SK-N-SH (cell line): Measurements from ENCODE around the gene CERKL. TPM values are rescaled to one million over a fixed set of nuclear protein-coding genes. Genes with fewer than 3 reads are reported as not detected.

Experiments
- CTCF ChIA-PET: fragments of 300-600, 350-600 bp; formaldehyde crosslinking; extraction: SDS; loops from one replicate; lab custom pipeline; 2021; lab: Yijun Ruan, JAX
- POLR2A ChIA-PET: fragments of 350-600 bp; sonication (Branson Sonifier 250); formaldehyde crosslinking; extraction: SDS; loops from one replicate; lab custom pipeline; 2020; ENCODE audit warnings: antibody characterized with exemption, inconsistent platforms; lab: Yijun Ruan, JAX
- DNase-seq: peaks from one replicate; pipeline ENCODE4 v3.0.0; 2012
- H2AFZ ChIP-seq: fragments of 200-600 bp; sonication (generic); 2 replicates; pipeline ENCODE4 v1.8.1; 2016; ENCODE audit warnings: antibody characterized with exemption, mild to moderate bottlenecking, low read depth
- H3F3A ChIP-seq: fragments of 200-600 bp; sonication (generic); replicated peaks from 2 replicates; pipeline ENCODE3; 2016; ENCODE audit warnings: antibody characterized with exemption, mild to moderate bottlenecking; ENCODE audit not compliant: insufficient read depth
- H3K27ac ChIP-seq, 2 experiments: fragments of 200-500 bp in 1 of 2; fragments of 200-600 bp in 1 of 2; sonication (Bioruptor generic) in 1 of 2; sonication (generic), shearing (Covaris generic) in 1 of 2; 2 replicates each; pipeline versions ENCODE4 v1.5.1 to v1.6.1; 2014 to 2016; ENCODE audit warnings: low read depth in 2 of 2, inconsistent platforms in 1 of 2, low read length in 1 of 2, mild to moderate bottlenecking in 1 of 2, mixed read lengths in 1 of 2
- H3K27me3 ChIP-seq: fragments of 200-600 bp; sonication (generic), shearing (Covaris generic); 2 replicates; pipeline ENCODE4 v1.6.1; 2016; ENCODE audit warnings: mixed run types; ENCODE audit not compliant: insufficient read depth
- H3K36me3 ChIP-seq, 2 experiments: fragments of 200-500 bp in 1 of 2; fragments of 200-600 bp in 1 of 2; sonication (Bioruptor generic) in 1 of 2; sonication (generic) in 1 of 2; replicated peaks in 1 of 2; 2 replicates each; pipeline versions ENCODE3 to v1.5.1; 2014 to 2016; ENCODE audit warnings: low read length in 1 of 2, mild to moderate bottlenecking in 1 of 2; ENCODE audit not compliant: insufficient read depth in 2 of 2, control insufficient read depth in 1 of 2
- H3K4me1 ChIP-seq, 2 experiments: fragments of 200-500 bp in 1 of 2; fragments of 200-600 bp in 1 of 2; sonication (Bioruptor generic) in 1 of 2; sonication (generic), shearing (Covaris generic) in 1 of 2; 2 replicates each; pipeline versions ENCODE4 v1.5.1 to v1.6.1; 2014 to 2016; ENCODE audit warnings: low read depth in 1 of 2, low read length in 1 of 2, mixed run types in 1 of 2; ENCODE audit not compliant: insufficient read depth in 2 of 2, control insufficient read depth in 1 of 2
- H3K4me2 ChIP-seq: fragments of 200-600 bp; sonication (generic), shearing (Covaris generic); 2 replicates; pipeline ENCODE4 v1.6.1; 2017; ENCODE audit warnings: mixed run types
- H3K4me3 ChIP-seq, 2 experiments: fragments of 200-500 bp in 1 of 2; fragments of 200-600 bp in 1 of 2; sonication (Bioruptor generic) in 1 of 2; sonication (generic), shearing (Covaris generic) in 1 of 2; 2 replicates each; pipeline versions ENCODE4 v1.5.1 to v1.8.1; 2014 to 2016; ENCODE audit warnings: low read depth in 2 of 2, inconsistent platforms in 1 of 2, low read length in 1 of 2, mild to moderate bottlenecking in 1 of 2, mixed read lengths in 1 of 2, moderate library complexity in 1 of 2
- H3K79me2 ChIP-seq: fragments of 200-600 bp; sonication (generic); 2 replicates; pipeline ENCODE4 v1.8.1; 2017; ENCODE audit warnings: mild to moderate bottlenecking; ENCODE audit not compliant: insufficient read depth
- H3K9ac ChIP-seq: fragments of 200-600 bp; sonication (generic); 2 replicates; pipeline ENCODE4 v1.6.1; 2017; ENCODE audit warnings: mixed run types
- H3K9me2 ChIP-seq: fragments of 200-600 bp; sonication (generic); 2 replicates; pipeline ENCODE4 v1.6.1; 2017; ENCODE audit warnings: mixed run types
- H3K9me3 ChIP-seq: fragments of 200-600 bp; sonication (generic); 2 replicates; pipeline ENCODE4 v1.6.1; 2017; ENCODE audit warnings: mixed run types, mild to moderate bottlenecking, moderate library complexity
- H4K20me1 ChIP-seq: fragments of 200-600 bp; sonication (generic); 2 replicates; pipeline ENCODE4 v1.6.1; 2017; ENCODE audit warnings: mild to moderate bottlenecking, mixed run types; ENCODE audit not compliant: insufficient read depth
- CHD2 ChIP-seq: fragments of 150-350 bp; IDR thresholded peaks from 2 replicates; pipeline ENCODE4 v1.6.1; 2018; ENCODE audit warnings: low read length; ENCODE audit not compliant: partially characterized antibody
- FOXJ3 ChIP-seq: sonication (generic); formaldehyde crosslinking; IDR thresholded peaks from 2 replicates; pipeline ENCODE4 v1.5.1; 2020; ENCODE audit warnings: mild to moderate bottlenecking, missing genetic modification reagents
- GABPA ChIP-seq: IDR thresholded peaks from 2 replicates; pipeline ENCODE4 v1.4.0; 2012; ENCODE audit warnings: low read depth, mild to moderate bottlenecking
- GATA2 ChIP-seq: sonication (generic); formaldehyde crosslinking; IDR thresholded peaks from 2 replicates; pipeline ENCODE4 v1.5.0; 2020; ENCODE audit warnings: mild to moderate bottlenecking, missing genetic modification reagents
- JUND ChIP-seq: IDR thresholded peaks from 2 replicates; pipeline ENCODE4 v1.4.0; 2012
- MXI1 ChIP-seq: IDR thresholded peaks from 2 replicates; pipeline ENCODE4 v1.6.1; 2012; ENCODE audit warnings: mild to moderate bottlenecking, low read depth, low read length, improper control_type of control experiment
- NFIC ChIP-seq: IDR thresholded peaks from 2 replicates; pipeline ENCODE4 v1.4.0; 2012; ENCODE audit warnings: borderline replicate concordance
- NRF1 ChIP-seq: IDR thresholded peaks from 2 replicates; pipeline ENCODE4 v1.6.1; 2012; ENCODE audit warnings: low read depth, mild to moderate bottlenecking, low read length
- PBX3 ChIP-seq: IDR thresholded peaks from 2 replicates; pipeline ENCODE4; 2012
- POLR2AphosphoS5 ChIP-seq: IDR thresholded peaks from 2 replicates; pipeline ENCODE4 v1.6.1; 2012; ENCODE audit warnings: low read depth, low read length
- REST ChIP-seq: IDR thresholded peaks from 2 replicates; pipeline ENCODE4 v1.6.1; 2012; ENCODE audit warnings: mild to moderate bottlenecking, low read depth, low read length, moderate library complexity
- RFX5 ChIP-seq: IDR thresholded peaks from 2 replicates; pipeline ENCODE4 v1.6.1; 2012; ENCODE audit warnings: mild to moderate bottlenecking, improper control_type of control experiment, low read length
- SMC3 ChIP-seq: IDR thresholded peaks from 2 replicates; pipeline ENCODE4 v1.6.1; 2012; ENCODE audit warnings: low read depth, low read length, improper control_type of control experiment
- TEAD4 ChIP-seq: IDR thresholded peaks from 2 replicates; pipeline ENCODE4 v1.4.0; 2012; ENCODE audit warnings: mild to moderate bottlenecking, borderline replicate concordance; ENCODE audit not compliant: insufficient read depth
- ZBTB33 ChIP-seq: IDR thresholded peaks from 2 replicates; pipeline ENCODE4 v1.4.0; 2012; ENCODE audit warnings: low read depth, borderline replicate concordance
- WGBS: methylation state at CpG from one replicate; pipeline ENCODE4 v1.1.6; 2017; ENCODE audit warnings: low lambda C conversion rate; 5-methylcytosine and 5-hydroxymethylcytosine counted together
- polyA plus RNA-seq, 3 experiments: library from polyadenylated mRNA; depleted of rRNA; stranded (reverse); fragments of >200 nt; gene quantifications; 2 replicates each; pipeline ENCODE4 v1.2.3, GENCODE V29; 2012
- TF ChIP-seq, protein P1 (sequence below): fragments of 150-350 bp; IDR thresholded peaks from 2 replicates; pipeline ENCODE4 v1.6.1; 2017; ENCODE audit warnings: antibody characterized with exemption, low read length, low read depth, borderline replicate concordance
- TF ChIP-seq, protein P2 (sequence below): fragments of 200-600 bp; sonication (generic); IDR thresholded peaks from 2 replicates; pipeline ENCODE4 v1.6.1; 2017; ENCODE audit warnings: antibody characterized with exemption, mild to moderate bottlenecking, moderate library complexity

The CERKL gene
- polyA plus RNA-seq, 1 of the 3 experiments (the other 2 are of a cell fraction), result 0.07 TPM

DNA sequence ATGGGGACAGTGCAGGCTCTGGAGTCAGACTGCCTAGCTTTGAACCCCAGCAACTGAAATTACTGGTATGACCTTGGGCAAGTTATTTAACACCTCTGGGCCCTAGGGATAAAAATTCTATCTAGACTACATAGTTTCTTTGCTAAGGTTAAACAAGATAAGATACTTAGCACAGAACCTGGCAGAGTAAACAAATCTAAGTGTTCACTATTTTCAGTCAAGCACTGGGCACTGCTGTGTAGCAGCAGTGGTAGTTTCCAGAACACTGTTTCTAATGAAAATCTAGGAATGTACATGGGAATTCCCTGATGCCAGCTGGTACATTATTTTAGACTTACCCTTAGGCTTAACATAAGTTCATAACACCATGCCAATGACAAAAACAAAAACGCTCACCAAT, 17.2 kb downstream of the CERKL start:
- no peak for DNase-seq
- ChIA-PET POLR2A (no interaction called here), CTCF (no interaction called here)
- Histone ChIP-seq H4K20me1 (no peaks in the 10 kb centered on the region), H3K9me2 (0 out of 2 replicates have a peak, but pooled peaks cover 2% of the 10 kb centered on the region), H3K36me3 (no peaks in the 10 kb centered on the region), H3K9me3 (no peaks in the 10 kb centered on the region), H3K9ac (no peak overlapping the region), H3K4me2 (no peak overlapping the region), H3F3A (no peaks in the 10 kb centered on the region), H3K4me3 (no peak overlapping the region), H2AFZ (no peak overlapping the region)
- 22% methylated on average over 1 of the region's 1 CpG for WGBS
- TF ChIP-seq, protein P1, sequence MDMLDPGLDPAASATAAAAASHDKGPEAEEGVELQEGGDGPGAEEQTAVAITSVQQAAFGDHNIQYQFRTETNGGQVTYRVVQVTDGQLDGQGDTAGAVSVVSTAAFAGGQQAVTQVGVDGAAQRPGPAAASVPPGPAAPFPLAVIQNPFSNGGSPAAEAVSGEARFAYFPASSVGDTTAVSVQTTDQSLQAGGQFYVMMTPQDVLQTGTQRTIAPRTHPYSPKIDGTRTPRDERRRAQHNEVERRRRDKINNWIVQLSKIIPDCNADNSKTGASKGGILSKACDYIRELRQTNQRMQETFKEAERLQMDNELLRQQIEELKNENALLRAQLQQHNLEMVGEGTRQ, result no peak
- TF ChIP-seq NFIC (no peak), GATA2 (no peak), JUND (no peak), ZBTB33 (no peak), REST (no peak)
- TF ChIP-seq, all 33 proteins: peak for 0
- no peak overlapping the region for H3K27ac ChIP-seq
- H3K27me3 ChIP-seq, result no peaks in the 10 kb centered on the region
- H3K4me1 ChIP-seq, result no peaks in the 10 kb centered on the region
- H3K79me2 ChIP-seq, result no peaks in the 10 kb centered on the region

DNA sequence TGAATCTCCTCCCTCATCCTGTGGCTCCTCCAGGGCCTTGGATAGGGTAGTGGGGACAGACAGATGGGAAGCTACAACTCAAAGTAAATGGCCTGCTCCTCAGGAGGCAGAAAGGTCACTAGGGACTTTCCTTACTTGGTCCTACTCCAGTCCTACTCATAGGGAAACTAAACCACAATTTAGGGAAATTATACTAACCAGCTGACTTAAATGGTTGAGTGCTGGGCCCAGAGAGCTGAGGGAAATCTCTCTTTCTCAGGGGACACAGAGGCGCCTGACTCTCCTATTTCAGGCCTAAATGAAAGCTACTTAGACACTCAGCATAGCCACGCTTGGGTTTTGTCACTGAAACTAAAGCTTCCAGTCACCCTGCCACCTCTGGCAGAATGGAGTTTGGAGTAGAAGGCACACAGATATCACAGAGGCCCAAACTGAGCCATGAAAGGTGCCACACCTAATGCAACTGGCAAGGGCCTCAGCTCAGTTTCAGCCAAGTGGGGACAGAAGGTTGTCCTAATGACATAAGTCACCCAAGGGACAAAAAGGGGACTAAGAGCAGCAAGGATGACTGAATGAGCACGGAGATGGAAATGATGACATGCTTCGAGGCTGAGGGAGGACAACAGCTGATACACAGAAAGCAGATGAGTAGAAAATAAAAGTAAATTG, 24.0 kb downstream of the CERKL start:
- WGBS, result 56% methylated on average over 2 of the region's 4 CpGs
- no peak overlapping the region for H3K4me2 ChIP-seq
- no peak overlapping the region for H3K4me3 ChIP-seq
- no peaks in the 10 kb centered on the region for H3K36me3 ChIP-seq
- H4K20me1 ChIP-seq, result no peaks in the 10 kb centered on the region
- no peaks in the 10 kb centered on the region for H3K79me2 ChIP-seq
- H3K9ac ChIP-seq, result no peak overlapping the region
- no peaks in the 10 kb centered on the region; the same call in 1 of the 2 replicates for H3K27me3 ChIP-seq
- no peaks in the 10 kb centered on the region; a peak in 2 of 4 replicates for H3K4me1 ChIP-seq
- DNase-seq, result no peak
- H3F3A ChIP-seq, result no peaks in the 10 kb centered on the region
- H2AFZ ChIP-seq, result no peak overlapping the region
- H3K9me2 ChIP-seq, result 0 out of 2 replicates have a peak, but pooled peaks cover 2% of the 10 kb centered on the region
- POLR2A ChIA-PET, result no interaction called here
- no peaks in the 10 kb centered on the region for H3K9me3 ChIP-seq
- CTCF ChIA-PET, result no interaction called here
- H3K27ac ChIP-seq, result no peak overlapping the region
- TF ChIP-seq RFX5 (no peak), CHD2 (no peak), JUND (no peak), GATA2 (no peak), GABPA (no peak), TEAD4 (no peak), SMC3 (no peak), POLR2AphosphoS5 (no peak), MXI1 (no peak), FOXJ3 (no peak), PBX3 (no peak), NRF1 (no peak)
- TF ChIP-seq, protein P2, sequence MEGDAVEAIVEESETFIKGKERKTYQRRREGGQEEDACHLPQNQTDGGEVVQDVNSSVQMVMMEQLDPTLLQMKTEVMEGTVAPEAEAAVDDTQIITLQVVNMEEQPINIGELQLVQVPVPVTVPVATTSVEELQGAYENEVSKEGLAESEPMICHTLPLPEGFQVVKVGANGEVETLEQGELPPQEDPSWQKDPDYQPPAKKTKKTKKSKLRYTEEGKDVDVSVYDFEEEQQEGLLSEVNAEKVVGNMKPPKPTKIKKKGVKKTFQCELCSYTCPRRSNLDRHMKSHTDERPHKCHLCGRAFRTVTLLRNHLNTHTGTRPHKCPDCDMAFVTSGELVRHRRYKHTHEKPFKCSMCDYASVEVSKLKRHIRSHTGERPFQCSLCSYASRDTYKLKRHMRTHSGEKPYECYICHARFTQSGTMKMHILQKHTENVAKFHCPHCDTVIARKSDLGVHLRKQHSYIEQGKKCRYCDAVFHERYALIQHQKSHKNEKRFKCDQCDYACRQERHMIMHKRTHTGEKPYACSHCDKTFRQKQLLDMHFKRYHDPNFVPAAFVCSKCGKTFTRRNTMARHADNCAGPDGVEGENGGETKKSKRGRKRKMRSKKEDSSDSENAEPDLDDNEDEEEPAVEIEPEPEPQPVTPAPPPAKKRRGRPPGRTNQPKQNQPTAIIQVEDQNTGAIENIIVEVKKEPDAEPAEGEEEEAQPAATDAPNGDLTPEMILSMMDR, result no peak
